ENCODE results near the gene MSX1. TPM values are rescaled to one million over a fixed set of nuclear protein-coding genes. Genes with fewer than 3 reads are reported as not detected.

Gene MSX1
- polyA plus RNA-seq, 1 experiment = 1.7 TPM

DNA sequence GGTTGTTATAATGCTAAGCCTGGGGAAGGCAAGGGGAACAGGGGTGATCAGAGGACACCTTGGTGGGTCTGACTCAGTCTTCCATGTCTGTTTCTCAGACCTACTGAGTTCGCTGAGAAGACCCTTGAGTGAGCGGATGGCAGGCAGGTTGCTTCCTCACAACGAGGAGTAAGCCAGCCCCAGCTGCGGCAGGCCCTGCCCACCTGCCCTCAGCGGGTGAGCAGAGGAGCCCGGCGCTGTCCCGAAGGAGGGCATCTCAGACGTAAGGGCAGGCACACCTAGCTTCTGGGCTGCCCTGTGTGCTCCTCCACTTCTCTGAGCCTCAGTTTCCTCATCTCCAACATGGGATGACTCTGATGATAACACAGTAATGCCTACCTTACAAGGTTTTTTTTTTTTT is 30.3 kb downstream of the MSX1 start:
- ChIA-PET CTCF (no interaction called here), POLR2A (no interaction called here)
- H3K4me3 ChIP-seq (ENCODE audit: low read depth, low read length) = no peak overlapping the region
- H3K27ac ChIP-seq (ENCODE audit: low read depth, low read length) = no peak overlapping the region
- no peaks in the 10 kb centered on the region for H3K9me3 ChIP-seq (ENCODE audit: control insufficient read depth, insufficient read depth, low read length)
- DNase-seq (ENCODE audit: low read depth, low spot score) = no peak
- TF ChIP-seq, protein P1, sequence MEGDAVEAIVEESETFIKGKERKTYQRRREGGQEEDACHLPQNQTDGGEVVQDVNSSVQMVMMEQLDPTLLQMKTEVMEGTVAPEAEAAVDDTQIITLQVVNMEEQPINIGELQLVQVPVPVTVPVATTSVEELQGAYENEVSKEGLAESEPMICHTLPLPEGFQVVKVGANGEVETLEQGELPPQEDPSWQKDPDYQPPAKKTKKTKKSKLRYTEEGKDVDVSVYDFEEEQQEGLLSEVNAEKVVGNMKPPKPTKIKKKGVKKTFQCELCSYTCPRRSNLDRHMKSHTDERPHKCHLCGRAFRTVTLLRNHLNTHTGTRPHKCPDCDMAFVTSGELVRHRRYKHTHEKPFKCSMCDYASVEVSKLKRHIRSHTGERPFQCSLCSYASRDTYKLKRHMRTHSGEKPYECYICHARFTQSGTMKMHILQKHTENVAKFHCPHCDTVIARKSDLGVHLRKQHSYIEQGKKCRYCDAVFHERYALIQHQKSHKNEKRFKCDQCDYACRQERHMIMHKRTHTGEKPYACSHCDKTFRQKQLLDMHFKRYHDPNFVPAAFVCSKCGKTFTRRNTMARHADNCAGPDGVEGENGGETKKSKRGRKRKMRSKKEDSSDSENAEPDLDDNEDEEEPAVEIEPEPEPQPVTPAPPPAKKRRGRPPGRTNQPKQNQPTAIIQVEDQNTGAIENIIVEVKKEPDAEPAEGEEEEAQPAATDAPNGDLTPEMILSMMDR (IDR thresholded peaks at IDR 0.05; ENCODE audit: low read depth, low read length) = no peak
- peaks cover 21% of the 10 kb centered on the region for H3K27me3 ChIP-seq (ENCODE audit: control insufficient read depth, insufficient read depth, low read length)

DNA sequence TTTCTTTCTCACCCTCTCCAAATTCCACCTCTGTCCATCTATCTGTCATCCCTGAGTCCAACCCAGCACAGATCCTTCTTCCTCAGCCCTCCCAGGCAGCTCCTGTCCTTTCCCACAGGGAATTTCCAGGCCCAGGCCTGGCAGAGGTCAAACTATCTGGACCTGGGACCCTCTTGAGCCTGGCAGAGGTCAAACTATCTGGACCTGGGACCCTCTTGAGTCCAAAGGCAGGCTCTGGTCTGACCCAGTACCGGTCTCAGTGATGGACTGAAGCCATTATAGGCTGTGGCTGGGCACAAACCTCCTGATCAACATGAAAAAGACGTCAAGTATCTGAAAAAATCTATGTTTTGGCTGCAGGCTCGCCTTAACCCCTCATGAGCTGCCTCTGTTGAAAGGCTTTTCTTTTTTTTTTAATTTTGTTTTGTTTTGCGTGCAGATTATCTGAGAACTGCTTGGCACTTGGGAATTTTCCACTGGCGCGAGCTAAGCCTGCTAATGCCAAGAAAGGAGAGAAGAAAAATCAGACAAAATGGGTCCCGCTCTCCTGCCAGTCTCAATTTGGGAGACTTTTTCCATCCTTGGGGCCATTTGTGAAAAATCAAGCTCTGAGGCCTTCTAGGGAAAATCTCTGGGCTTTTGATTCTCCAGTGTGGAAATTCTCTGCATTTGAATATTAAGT is 31.2 kb downstream of the MSX1 start:
- Histone ChIP-seq H3K27ac (ENCODE audit: low read depth, low read length) (no peak overlapping the region), H3K27me3 (ENCODE audit: control insufficient read depth, insufficient read depth, low read length) (peaks cover 18% of the 10 kb centered on the region), H3K4me3 (ENCODE audit: low read depth, low read length) (no peak overlapping the region), H3K9me3 (ENCODE audit: control insufficient read depth, insufficient read depth, low read length) (no peaks in the 10 kb centered on the region)
- ChIA-PET POLR2A (no interaction called here), CTCF (no interaction called here)
- DNase-seq (ENCODE audit: low read depth, low spot score) = no peak
- TF ChIP-seq, protein P1 (IDR thresholded peaks at IDR 0.05; ENCODE audit: low read depth, low read length) = no peak

DNA sequence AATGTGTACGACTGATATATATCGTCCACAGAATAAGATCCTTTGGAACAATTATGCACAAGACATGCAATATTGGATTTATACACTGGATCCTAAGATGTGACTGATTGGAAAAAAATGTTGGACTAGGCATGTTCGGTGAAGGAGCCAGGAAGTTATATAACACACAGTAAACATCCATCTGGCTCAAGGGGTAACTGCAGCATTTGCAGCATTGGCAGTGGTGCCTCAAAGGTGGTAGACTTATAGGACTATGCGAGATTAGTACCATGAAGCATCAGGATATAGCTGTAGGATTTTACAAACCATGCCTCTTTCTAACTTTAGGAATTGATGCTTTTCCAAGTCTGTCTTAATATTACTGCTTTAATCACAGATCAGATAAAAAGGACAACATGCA is 34.3 kb downstream of the MSX1 start:
- Histone ChIP-seq H3K27ac (ENCODE audit: low read depth, low read length) (no peak overlapping the region), H3K9me3 (ENCODE audit: control insufficient read depth, insufficient read depth, low read length) (no peaks in the 10 kb centered on the region), H3K27me3 (ENCODE audit: control insufficient read depth, insufficient read depth, low read length) (peaks cover 11% of the 10 kb centered on the region), H3K4me3 (ENCODE audit: low read depth, low read length) (no peak overlapping the region)
- DNase-seq (ENCODE audit: low read depth, low spot score) = no peak
- ChIA-PET POLR2A (no interaction called here), CTCF (no interaction called here)
- TF ChIP-seq, protein P1 (IDR thresholded peaks at IDR 0.05; ENCODE audit: low read depth, low read length) = no peak

DNA sequence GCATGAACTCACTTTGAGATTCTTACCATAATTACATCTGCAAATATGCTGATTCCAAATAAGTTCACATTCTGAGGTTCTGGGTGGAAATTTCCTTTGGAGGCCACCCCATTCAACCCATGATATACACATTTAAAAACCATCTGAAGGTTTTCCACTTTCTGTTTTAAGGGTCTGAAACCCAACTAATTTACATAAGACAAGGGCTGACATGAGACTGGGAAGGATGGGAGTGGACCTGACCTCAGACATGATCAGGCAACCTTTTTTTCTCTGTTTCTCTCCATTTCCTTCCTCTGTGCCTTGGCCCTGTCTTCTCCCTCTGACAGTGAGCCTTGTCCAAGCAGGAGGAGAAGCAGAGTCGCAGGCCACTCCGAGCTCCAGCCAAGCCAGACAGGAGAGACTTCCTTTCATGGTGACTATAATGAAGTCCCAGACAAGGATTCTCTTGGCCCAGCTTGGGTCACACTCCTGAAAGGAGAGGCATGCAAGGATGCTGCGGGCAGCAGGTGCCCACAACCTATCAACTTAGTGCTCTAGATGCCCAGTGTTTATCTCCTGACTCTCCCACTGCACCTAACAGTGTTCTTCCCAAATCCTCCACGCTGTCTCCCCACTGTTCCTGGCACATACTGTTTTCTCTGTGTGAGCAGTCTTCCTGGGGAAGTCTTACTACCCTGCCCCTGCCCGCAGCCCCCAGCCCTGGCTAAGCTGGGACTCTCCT is 39.9 kb downstream of the MSX1 start:
- H3K4me3 ChIP-seq (ENCODE audit: low read depth, low read length) = no peak overlapping the region
- H3K9me3 ChIP-seq (ENCODE audit: control insufficient read depth, insufficient read depth, low read length) = no peaks in the 10 kb centered on the region
- TF ChIP-seq, protein P1 (IDR thresholded peaks at IDR 0.05; ENCODE audit: low read depth, low read length) = no peak
- no peak overlapping the region for H3K27ac ChIP-seq (ENCODE audit: low read depth, low read length)
- ChIA-PET CTCF (no interaction called here), POLR2A (no interaction called here)
- no peak for DNase-seq (ENCODE audit: low read depth, low spot score)
- peaks cover 4% of the 10 kb centered on the region for H3K27me3 ChIP-seq (ENCODE audit: control insufficient read depth, insufficient read depth, low read length)

DNA sequence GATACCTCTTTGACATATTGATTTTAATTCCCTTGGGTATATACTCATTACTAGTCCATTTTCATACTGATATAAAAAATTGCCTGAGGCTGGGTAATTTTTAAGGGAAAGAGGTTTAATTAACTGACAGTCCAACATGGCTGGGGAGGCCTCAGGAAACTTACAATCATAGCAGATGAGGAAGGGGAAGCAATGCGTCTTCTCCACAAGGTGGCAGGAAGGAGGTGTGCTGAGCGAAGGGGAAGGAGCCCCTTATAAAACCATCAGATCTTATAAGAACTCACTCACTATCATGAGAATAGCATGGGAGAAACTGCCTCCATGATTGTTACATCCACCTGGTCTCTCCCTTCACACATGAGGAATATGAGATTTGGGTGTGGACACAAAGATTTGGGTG is 42.4 kb downstream of the MSX1 start:
- H3K9me3 ChIP-seq (ENCODE audit: control insufficient read depth, insufficient read depth, low read length) = no peaks in the 10 kb centered on the region
- POLR2A ChIA-PET = no interaction called here
- H3K27ac ChIP-seq (ENCODE audit: low read depth, low read length) = no peak overlapping the region
- H3K27me3 ChIP-seq (ENCODE audit: control insufficient read depth, insufficient read depth, low read length) = peaks cover 9% of the 10 kb centered on the region
- CTCF ChIA-PET = interaction anchor here (0.7 kb wide), 1 partner anchor 176 kb away, joined by 9 read pairs; no protein-coding TSS in a partner anchor
- TF ChIP-seq, protein P1 (IDR thresholded peaks at IDR 0.05; ENCODE audit: low read depth, low read length) = peak; percentile 11; the same call in 1 of the 2 replicates
- no peak overlapping the region for H3K4me3 ChIP-seq (ENCODE audit: low read depth, low read length)
- DNase-seq (ENCODE audit: low read depth, low spot score) = no peak

Measured in AG04450 (cell line).